GM18505 (cell line): ENCODE results near the gene FAM163A.
"Not testable (repeated sequence)": the region's sequence is repeated elsewhere in the genome, so short reads cannot be mapped to it uniquely, and the experiment has no call there.

Source experiments
- ATAC-seq: cut with Tn5 transposase; IDR thresholded peaks from one replicate; pipeline ENCODE4 v1.9.1; 2021; ENCODE audit not compliant: unreplicated experiment
- POLR2A ChIP-seq: IDR thresholded peaks from 4 replicates; pipeline ENCODE4 v1.6.1; 2011; ENCODE audit warnings: borderline replicate concordance; ENCODE audit not compliant: insufficient read depth, insufficient read length; ENCODE audit errors: extremely low read depth

FAM163A gene

DNA sequence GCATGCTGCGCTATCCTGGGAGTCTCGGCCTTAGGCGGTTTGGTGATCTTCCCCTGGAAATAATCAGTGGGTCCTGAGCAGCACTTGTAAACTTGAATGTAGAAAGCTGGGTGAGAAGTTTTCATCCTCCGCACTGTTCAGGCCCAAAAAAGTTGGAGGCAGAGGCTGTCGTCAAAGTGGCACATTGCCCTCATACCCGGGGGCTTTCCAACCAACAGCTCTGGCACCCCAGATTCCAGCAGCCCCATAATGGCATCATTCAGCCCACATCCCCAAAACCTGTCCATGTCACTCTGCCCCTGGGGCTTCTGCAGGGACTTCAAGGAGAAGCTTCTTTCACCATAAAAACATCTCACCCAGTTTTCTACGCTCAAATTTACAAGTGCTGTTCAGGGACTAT is 75.2 kb downstream of the FAM163A start:
- TF ChIP-seq POLR2A: no peak
- no peak for ATAC-seq

DNA sequence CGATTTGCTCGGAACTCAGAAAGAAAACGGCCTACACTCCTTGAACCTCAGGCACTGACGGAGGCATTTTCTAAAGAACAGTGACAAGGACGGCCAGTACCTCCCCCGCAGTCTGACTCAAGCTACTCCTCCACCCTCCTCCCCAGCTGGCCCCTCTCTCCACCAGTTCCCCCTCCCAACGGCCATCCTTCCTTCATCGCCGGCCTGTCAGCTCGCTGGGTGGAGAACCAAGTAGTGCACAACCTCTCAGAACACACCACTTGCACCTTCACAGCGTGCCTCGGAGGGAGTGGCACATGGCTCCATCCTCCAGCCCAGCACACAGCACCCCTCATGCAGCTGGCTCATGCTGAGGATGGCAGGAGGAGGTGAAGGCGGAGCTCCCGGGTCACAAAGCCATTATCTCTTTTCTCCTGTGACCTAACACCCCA is 75.7 kb downstream of the FAM163A start:
- no peak for ATAC-seq
- no peak for TF ChIP-seq POLR2A

DNA sequence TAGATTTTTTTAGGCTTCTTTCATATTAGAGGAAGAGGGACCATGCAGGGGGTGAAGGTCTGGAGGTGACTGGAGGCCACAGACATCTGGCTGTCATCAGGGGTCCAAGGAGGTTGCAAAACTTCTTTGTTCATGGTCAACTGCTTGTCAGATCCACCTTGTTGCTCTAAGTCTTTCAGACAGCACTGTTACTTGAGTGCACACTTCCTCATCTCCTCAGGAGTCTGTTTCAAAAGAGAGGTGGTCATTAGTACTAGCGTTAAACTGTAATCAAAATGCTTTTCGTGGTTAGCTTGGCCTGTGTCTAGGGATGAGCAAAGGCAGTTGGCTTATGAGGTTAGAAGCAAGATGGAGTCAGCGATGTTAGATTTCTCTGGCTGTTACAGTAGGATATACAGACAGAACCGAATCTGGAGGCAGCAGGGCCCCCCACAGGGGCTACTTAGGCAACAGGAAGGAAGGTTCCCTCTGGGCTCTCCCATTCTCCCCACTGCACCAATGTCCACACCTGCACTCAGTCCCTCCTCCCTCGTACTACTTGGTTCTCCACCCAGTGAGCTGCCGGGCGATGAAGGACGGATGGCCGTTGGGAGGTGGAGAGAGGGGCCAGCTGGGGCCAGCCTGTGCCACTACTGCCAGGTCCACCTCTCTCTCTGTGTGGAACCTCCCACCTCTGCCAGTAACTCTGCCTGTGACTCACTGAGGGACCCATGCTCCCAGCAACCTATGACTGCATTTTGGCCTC is 77.3 kb downstream of the FAM163A start:
- TF ChIP-seq POLR2A: no peak
- ATAC-seq: no peak

DNA sequence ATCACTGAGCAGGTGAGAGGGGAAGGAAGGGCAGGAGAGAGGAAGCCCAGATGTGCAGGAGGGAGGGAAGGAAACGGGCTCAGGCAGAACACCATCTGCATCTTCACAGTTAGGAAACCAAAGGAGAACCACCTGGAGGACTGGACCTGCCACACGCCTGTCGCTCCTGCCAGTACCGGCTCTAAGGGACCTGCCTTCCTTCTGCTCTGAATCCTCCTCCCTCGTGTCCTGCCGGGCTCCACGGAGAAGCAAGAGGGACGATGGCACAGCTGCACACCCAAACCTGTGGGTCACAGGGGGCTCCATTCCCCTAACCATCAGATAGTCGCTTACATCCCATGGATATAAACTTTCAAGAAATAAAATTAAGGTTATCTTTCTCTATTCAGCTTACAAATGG is 78.4 kb downstream of the FAM163A start:
- no peak for TF ChIP-seq POLR2A
- ATAC-seq: no peak

DNA sequence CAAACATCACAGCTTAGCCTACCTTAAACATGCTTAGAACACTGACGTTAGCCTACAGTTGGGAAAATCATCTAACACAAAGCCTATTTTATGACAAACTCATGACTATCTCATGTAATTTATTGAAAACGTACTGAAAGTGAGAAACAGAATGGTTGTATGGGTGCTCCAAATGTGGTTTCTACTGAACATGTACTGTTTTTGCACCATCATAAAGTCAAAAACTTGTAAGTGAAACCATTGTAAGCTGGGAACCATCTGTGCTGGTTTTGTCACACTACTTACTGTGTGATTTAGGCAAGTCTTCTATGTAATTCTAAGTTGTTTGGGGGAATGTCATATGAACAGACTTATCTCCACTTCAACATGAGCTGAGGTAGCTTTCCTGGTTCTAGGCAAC is 79.0 kb downstream of the FAM163A start:
- TF ChIP-seq POLR2A: no peak
- ATAC-seq: no peak

DNA sequence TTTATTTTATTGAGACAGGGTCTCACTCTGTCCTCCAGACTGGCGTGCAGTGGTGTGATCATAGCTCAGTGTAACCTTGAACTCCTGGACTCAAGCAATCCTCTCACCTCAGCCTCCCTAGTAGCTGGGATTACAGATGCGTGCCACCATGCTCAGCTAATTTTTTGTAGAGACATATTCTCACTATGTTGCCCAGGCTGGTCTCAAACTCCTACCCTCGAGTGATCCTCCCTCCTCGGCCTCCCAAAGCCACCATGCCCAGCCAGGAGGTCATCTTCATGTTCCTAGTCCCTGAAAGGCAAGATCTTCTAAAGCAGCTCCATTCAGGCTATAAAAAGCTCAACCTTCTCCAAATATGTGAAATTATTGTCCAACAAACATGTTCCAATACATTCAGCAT is 80.6 kb downstream of the FAM163A start:
- ATAC-seq: no peak
- no peak for TF ChIP-seq POLR2A

DNA sequence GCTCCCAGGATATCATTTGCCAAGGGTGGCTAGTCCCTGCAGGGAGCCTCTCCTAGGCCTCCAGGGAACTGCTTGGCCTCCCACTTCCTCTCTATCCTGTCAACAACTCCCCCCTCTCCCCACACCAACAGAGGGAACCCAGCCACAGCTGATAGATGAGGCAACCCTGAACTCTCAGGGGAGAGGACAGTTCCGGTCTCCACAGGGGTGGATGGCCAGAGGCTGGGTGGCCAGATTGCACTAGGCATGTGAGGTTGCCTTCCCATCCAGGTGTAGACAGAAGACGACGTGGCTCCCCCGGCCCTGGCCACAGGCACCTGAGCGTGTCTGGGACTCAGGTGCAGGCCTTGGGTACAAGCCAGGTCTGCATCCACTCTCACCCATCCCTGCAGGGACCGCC is 81.2 kb downstream of the FAM163A start:
- TF ChIP-seq POLR2A: no peak
- ATAC-seq: no peak

DNA sequence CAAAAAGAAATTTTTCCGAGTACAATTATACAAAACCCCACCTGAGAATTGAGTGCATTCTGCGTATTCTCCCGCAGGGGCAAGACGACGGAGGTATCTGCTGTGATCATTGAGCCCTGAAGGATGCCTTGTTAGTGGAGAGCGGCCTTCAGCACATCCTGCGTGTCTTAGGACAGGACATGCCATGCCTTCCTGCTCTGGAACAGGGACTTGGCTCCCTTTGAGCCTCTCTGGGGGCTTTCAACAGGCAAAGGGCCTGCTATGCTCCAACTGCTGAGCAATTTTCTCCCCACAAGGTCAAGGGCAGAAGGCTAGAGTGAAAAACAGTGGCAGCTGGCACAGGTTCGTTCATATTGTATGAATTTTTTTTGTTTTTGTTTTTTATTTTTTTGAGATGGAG is 82.1 kb downstream of the FAM163A start:
- no peak for TF ChIP-seq POLR2A
- ATAC-seq: no peak

DNA sequence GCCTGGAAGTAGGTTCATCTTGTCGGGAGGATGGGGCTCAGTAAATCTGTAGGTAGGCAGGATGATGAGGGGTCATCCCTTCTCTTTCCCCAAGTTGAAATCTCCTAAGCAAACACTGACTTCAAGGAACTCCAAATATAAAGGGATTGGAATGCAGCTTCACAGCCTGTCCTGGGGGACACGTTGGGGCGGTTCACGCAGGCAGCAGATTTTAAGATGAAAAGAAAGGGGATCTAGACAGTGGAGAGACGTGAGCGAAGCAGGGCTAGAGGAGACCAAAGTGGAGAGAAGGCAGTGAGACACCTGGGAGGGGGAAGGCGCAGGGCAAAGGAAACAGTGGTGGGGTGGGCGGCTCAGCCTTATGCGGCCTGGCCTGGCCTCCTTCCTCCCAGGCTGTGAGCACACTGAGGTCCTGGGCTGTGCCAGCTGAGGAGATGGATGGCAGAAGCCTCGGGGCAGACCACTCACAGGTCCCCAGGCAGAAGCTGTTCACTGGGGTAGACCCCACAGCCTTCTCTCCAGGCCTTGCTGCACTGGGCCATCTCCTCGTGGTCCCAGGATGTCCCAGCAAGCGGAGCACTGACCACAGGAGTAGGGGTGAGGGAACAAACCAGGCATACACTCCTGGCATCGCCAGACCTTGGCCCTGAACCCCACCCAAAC is 82.8 kb downstream of the FAM163A start:
- ATAC-seq: no peak
- no peak for TF ChIP-seq POLR2A

DNA sequence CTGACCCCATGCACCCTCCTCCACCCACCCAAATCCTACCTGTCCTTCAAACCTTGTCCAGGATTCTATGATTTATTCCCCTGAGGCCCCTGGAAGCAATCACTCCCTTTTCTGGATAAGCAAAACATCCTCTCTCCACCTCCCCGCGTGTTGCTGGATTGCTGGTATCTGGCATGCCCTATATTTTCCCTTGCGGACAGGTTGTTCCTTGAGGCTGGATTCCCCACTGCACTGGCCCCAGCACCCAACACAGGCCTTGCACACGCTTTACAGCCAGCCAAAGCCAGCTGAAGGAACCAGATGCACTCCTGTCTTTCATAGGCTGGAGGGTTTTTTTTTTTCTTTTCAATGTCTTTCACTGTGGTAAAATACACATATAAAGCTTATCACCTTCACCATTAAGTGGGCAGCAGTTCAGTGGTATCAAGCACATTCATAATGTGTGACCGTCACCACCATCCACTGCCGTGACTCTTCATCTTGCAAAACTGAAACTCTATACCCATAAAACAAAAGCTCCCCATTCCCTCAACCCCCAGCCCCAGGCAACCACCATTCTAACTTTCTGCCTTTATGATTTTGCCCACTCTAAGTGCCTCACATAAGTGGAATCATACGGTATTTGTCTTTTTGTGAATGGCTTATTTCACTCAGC is 83.7 kb downstream of the FAM163A start:
- no peak for ATAC-seq
- no peak for TF ChIP-seq POLR2A

DNA sequence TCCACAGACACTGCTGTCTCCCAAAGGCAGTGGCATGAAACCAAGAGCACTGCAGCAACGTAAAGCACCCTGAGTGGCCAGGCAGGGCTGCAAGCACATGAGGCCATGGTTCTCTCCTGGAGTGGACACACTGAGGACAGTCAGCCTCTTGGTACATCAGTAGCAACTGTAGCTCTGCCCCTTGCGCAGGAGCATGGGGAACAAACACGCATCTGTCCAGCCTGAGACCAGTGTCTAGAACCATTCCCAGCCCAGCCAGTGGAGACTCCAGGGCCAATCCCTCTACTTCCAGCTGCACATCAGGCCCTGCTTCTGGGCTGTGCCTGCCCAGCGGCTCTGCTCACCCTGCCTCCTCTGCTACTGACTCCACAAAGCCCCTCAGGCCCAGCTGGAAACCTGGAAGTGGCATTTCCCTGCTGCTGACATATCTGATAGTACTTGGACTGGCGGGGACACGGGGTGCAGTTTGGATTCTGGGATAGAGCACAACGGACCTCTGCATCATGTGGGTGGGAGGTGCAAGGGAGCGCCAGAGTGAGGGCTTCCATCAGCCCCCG is 85.5 kb downstream of the FAM163A start:
- no peak for TF ChIP-seq POLR2A
- no peak for ATAC-seq

DNA sequence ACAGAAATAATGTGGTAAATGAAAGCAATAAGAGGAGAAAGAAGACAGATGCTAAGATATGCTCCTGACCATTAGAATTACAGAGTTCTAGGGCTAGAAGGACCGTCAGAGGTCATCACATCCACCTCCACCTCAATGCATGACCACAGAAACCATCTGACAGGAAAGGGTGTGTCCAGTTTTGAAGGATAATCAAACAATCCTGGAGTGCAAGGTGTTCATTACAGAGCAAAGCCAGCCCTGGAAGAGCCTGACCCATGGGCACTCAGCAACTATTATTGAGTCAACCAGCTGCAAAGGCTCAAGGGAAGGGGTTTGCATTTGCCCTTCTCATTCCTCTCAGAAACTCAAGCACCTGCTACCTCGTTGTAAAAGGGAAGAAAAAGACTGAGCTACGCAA is 88.1 kb downstream of the FAM163A start:
- ATAC-seq: no peak
- TF ChIP-seq POLR2A: no peak

DNA sequence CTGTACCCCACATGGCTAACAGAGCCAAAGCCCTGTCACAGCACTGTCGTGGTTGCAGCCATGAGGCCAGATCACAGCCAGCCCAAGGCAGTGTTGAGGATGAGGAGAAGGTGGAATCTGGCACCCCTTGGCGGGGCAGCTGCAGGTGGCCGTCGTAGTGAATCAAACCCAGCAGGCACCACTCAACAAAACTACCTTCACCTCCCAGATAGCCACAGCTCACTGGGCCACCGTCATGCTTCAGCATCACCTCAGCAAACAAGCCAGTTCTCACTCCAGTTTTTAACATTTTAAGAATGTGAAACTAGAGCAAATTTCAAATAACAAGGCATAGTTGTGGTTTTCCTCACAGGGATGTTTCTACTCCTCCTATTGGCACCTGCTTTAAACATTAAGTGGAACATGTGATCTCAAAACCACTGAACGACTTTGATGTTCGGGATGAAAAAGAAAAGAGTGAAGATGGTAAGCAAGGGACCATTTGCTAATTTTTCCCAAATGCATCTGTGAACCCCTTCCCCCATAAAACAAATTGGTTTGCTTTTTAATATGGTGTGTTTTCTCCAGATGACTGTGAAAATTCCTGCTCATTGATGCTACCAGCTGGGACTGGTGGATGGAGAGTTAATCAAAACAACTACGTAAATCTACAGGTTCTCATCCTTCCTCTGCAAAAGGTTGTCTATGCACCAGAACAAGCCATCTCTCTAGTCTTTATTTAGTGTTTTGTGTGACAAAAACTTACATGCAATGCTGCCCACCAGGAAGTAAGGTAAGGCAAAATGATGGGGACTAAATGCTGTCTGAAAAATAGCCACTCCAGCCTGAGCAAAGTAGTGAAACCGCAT is 89.0 kb downstream of the FAM163A start:
- no peak for TF ChIP-seq POLR2A
- ATAC-seq: no peak

DNA sequence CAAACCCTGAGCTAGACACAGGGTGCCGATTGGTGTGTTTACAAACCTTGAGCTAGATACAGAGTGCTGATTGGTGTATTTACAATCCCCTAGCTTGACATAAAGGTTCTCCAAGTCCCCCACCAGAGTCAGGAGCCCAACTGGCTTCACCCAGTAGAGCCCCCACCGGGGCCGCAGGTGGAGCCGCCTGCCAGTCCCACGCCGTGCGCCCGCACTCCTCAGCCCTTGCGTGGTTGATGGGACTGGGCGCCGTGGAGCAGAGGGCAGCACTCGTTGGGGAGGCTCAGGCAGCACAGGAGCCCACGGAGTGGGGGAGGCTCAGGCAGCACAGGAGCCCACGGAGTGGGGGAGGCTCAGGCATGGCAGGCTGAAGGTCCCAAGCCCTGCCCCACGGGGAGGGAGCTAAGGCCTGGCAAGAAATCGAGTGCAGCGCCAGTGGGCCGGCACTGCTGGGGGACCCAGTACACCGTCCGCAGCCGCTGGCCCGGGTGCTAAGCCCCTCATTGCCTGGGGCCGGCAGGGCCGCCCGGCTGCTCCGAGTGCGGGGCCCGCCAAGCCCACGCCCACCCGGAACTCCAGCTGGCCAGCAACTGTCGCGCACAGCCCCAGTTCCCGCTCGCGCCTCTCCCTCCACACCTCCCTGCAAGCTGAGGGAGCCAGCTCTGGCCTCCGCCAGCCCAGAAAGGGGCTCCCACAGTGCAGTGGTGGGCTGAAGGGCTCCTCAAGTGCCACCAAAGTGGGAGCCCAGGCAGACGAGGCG is 93.8 kb downstream of the FAM163A start:
- not testable (repeated sequence) for ATAC-seq
